GM12878 (cell line): Measurements from ENCODE around the gene CCDC177. TPM values are rescaled to one million over a fixed set of nuclear protein-coding genes. Genes with fewer than 3 reads are reported as not detected.

Experiments used
- BACH1 ChIP-seq: fragments of 450-650 bp; IDR thresholded peaks from 2 replicates; pipeline ENCODE4 v1.6.1; 2017; ENCODE audit warnings: mild to moderate bottlenecking, borderline replicate concordance
- CBFB ChIP-seq: IDR thresholded peaks from 2 replicates; pipeline ENCODE4 v1.6.1; 2016; ENCODE audit warnings: antibody characterized with exemption, low read depth
- CEBPB ChIP-seq, 2 experiments: fragments of 150-350 bp in 1 of 2; IDR thresholded peaks; 2 replicates each; pipeline ENCODE4 v1.6.1; 2012 to 2014; ENCODE audit warnings: low read depth in 2 of 2, low read length in 2 of 2, borderline replicate concordance in 1 of 2, inconsistent platforms in 1 of 2
- CHD4 ChIP-seq: fragments of 200-600 bp; sonication (generic); IDR thresholded peaks from 2 replicates; pipeline ENCODE4 v1.6.1; 2016; ENCODE audit warnings: mild to moderate bottlenecking
- CTCF ChIP-seq, 3 experiments: IDR thresholded peaks in 2 of 3; conservative IDR thresholded peaks in 1 of 3; 2 replicates each; pipeline ENCODE4 v1.5.1; 2011; ENCODE audit warnings: low read depth in 3 of 3, low read length in 3 of 3, mild to moderate bottlenecking in 3 of 3, control low read depth in 2 of 3, moderate library complexity in 2 of 3, inconsistent platforms in 1 of 3, mixed read lengths in 1 of 3; ENCODE audit not compliant: control insufficient read depth in 2 of 3, insufficient read depth in 1 of 3; ENCODE audit errors: extremely low read depth in 1 of 3
- ESRRA ChIP-seq: IDR thresholded peaks from 2 replicates; pipeline ENCODE4 v1.6.1; 2012; ENCODE audit warnings: mild to moderate bottlenecking, low read length, improper control_type of control experiment
- GABPA ChIP-seq: IDR thresholded peaks from 2 replicates; pipeline ENCODE4 v1.6.1; 2014; ENCODE audit warnings: antibody characterized with exemption, low read depth, mild to moderate bottlenecking, inconsistent platforms
- GATAD2B ChIP-seq: fragments of 450-650 bp; conservative IDR thresholded peaks from 2 replicates; pipeline ENCODE4 v1.6.1; 2017; ENCODE audit warnings: low read depth, mild to moderate bottlenecking, moderate library complexity
- HDGF ChIP-seq: fragments of 450-650 bp; IDR thresholded peaks from 2 replicates; pipeline ENCODE4 v1.6.1; 2016; ENCODE audit warnings: antibody characterized with exemption
- IKZF1 ChIP-seq: fragments of 450-650 bp; conservative IDR thresholded peaks from 2 replicates; pipeline ENCODE4 v1.6.1; 2017; ENCODE audit warnings: antibody characterized with exemption, mild to moderate bottlenecking
- IRF5 ChIP-seq: fragments of 450-650 bp; IDR thresholded peaks from 2 replicates; pipeline ENCODE4 v1.6.1; 2017; ENCODE audit warnings: borderline replicate concordance
- KLF5 ChIP-seq: fragments of 450-650 bp; IDR thresholded peaks from 2 replicates; pipeline ENCODE4 v1.6.1; 2014; ENCODE audit warnings: mild to moderate bottlenecking; ENCODE audit not compliant: partially characterized antibody
- MTA3 ChIP-seq: IDR thresholded peaks from 2 replicates; pipeline ENCODE4 v1.6.1; 2012; ENCODE audit warnings: low read length, inconsistent platforms, borderline replicate concordance
- NFIC ChIP-seq: IDR thresholded peaks from 2 replicates; pipeline ENCODE4 v1.6.1; 2012; ENCODE audit warnings: low read depth, mild to moderate bottlenecking, inconsistent platforms, low read length, moderate library complexity
- RCOR1 ChIP-seq: conservative IDR thresholded peaks from 2 replicates; pipeline ENCODE4 v1.6.1; 2012; ENCODE audit warnings: low read depth, low read length, improper control_type of control experiment
- TAF1 ChIP-seq: IDR thresholded peaks from 2 replicates; pipeline ENCODE4 v1.6.1; 2011; ENCODE audit warnings: mild to moderate bottlenecking, low read depth, low read length, borderline replicate concordance
- TCF7 ChIP-seq: IDR thresholded peaks from 2 replicates; pipeline ENCODE4 v1.6.1; 2014; ENCODE audit warnings: antibody characterized with exemption, borderline replicate concordance
- ZBTB11 ChIP-seq: fragments of 450-650 bp; formaldehyde crosslinking; IDR thresholded peaks from 2 replicates; pipeline ENCODE4 v1.5.0; 2022; ENCODE audit warnings: mild to moderate bottlenecking, missing genetic modification characterization
- ZBTB40 ChIP-seq: fragments of 450-650 bp; IDR thresholded peaks from 2 replicates; pipeline ENCODE4 v1.6.1; 2016; ENCODE audit warnings: mild to moderate bottlenecking, moderate library complexity, borderline replicate concordance
- polyA plus RNA-seq, 11 experiments: library from polyadenylated mRNA; depleted of rRNA in 4 of 11; unstranded in 6 of 11; stranded (reverse) in 5 of 11; fragments of >200 nt; fragmentation: Nextera tagmentation in 4 of 11; fragmentation: Illumina TruSeq in 1 of 11; extraction: Ambion mirVana in 4 of 11; extraction: Trizol in 1 of 11; gene quantifications; 1 replicate in 1 of 11; 2 replicates in 10 of 11; pipeline versions ENCODE4 v1.2.1 to v1.2.3, GENCODE V29; 2011 to 2016; ENCODE audit warnings: inconsistent platforms in 2 of 11, missing spikeins in 2 of 11, low read depth in 1 of 11
- total RNA-seq, 4 experiments: library from RNA; depleted of rRNA in 3 of 4; stranded (reverse); fragments of >200 nt in 3 of 4; fragmentation: Illumina TruSeq in 1 of 4; extraction: Trizol in 1 of 4; gene quantifications; 2 replicates each; pipeline versions ENCODE4 v1.2.1 to v1.2.3, GENCODE V29; 2013 to 2021

Gene CCDC177
- total and polyA plus RNA-seq, 10 of the 15 experiments (the other 5 are each of a cell fraction or from before 2014, with no cell fraction given) = not detected

GRCh38 chr14:69611172-69612013 lies 36.7 kb upstream of the CCDC177 start, which contains the start of gene SUSD6 (continued):
- TF ChIP-seq ZBTB40 (no peak), IRF5 (no peak), TCF7 (no peak), CBFB (no peak), GATAD2B (peak; percentile 91; the same call in 1 of the 2 replicates), KLF5 (no peak), MTA3 (no peak), ZBTB11 (CRISPR knock-in tag) (no peak), CTCF (IDR thresholded peaks at IDR 0.05 in 2 of 3, conservative IDR thresholded peaks at IDR 0.05 in 1 of 3; ENCODE audit: control insufficient read depth in 2 of 3, extremely low read depth in 1 of 3, insufficient read depth in 1 of 3, low read depth in 3 of 3, low read length in 3 of 3) (no peak), TAF1 (no peak; the same call in 1 of the 2 replicates), RCOR1 (no peak), GABPA (no peak), BACH1 (peak; percentile 65; the same call in 1 of the 2 replicates), IKZF1 (peak; percentile 76), ESRRA (no peak), HDGF (no peak), CEBPB (IDR thresholded peaks at IDR 0.05; ENCODE audit: borderline replicate concordance in 1 of 2, low read depth in 2 of 2, low read length in 2 of 2) (no peak), NFIC (no peak), CHD4 (no peak)
